GM12878 (cell line): ENCODE results near the gene TMED1. TPM values are rescaled to one million over a fixed set of nuclear protein-coding genes. Genes with fewer than 3 reads are reported as not detected.

ENCODE experiments used
- BCL3 ChIP-seq: IDR thresholded peaks from 2 replicates; pipeline ENCODE4 v1.6.1; 2011; ENCODE audit warnings: borderline replicate concordance, low read depth, mild to moderate bottlenecking, moderate library complexity, low read length; ENCODE audit not compliant: insufficient read depth, poor library complexity, severe bottlenecking
- CEBPB ChIP-seq, 2 experiments: fragments of 150-350 bp in 1 of 2; IDR thresholded peaks; 2 replicates each; pipeline ENCODE4 v1.6.1; 2012 to 2014; ENCODE audit warnings: low read depth in 2 of 2, low read length in 2 of 2, borderline replicate concordance in 1 of 2, inconsistent platforms in 1 of 2
- ELK1 ChIP-seq: IDR thresholded peaks from 2 replicates; pipeline ENCODE4 v1.6.1; 2012; ENCODE audit warnings: low read depth, low read length, improper control_type of control experiment
- FOS ChIP-seq: IDR thresholded peaks from 3 replicates; pipeline ENCODE4 v1.6.1; 2011; ENCODE audit warnings: borderline replicate concordance; ENCODE audit not compliant: insufficient read length; ENCODE audit errors: extremely low read depth
- GATAD2B ChIP-seq: fragments of 450-650 bp; conservative IDR thresholded peaks from 2 replicates; pipeline ENCODE4 v1.6.1; 2017; ENCODE audit warnings: low read depth, mild to moderate bottlenecking, moderate library complexity
- HDAC6 ChIP-seq: fragments of 200-600 bp; sonication (generic); IDR thresholded peaks from one replicate; pipeline ENCODE4 v1.8.0; 2017; ENCODE audit warnings: antibody characterized with exemption; ENCODE audit not compliant: unreplicated experiment
- HDGF ChIP-seq: fragments of 450-650 bp; IDR thresholded peaks from 2 replicates; pipeline ENCODE4 v1.6.1; 2016; ENCODE audit warnings: antibody characterized with exemption
- LARP7 ChIP-seq: fragments of 450-650 bp; IDR thresholded peaks from 2 replicates; pipeline ENCODE4 v1.6.1; 2017; ENCODE audit warnings: mild to moderate bottlenecking
- NR2C2 ChIP-seq: IDR thresholded peaks from 2 replicates; pipeline ENCODE4 v1.6.1; 2011; ENCODE audit warnings: borderline replicate concordance, low read depth; ENCODE audit not compliant: control insufficient read depth, insufficient read length
- PBX3 ChIP-seq: IDR thresholded peaks from 2 replicates; pipeline ENCODE4 v1.6.1; 2011; ENCODE audit warnings: mild to moderate bottlenecking, low read depth, low read length, moderate library complexity; ENCODE audit not compliant: insufficient replicate concordance
- POLR2A ChIP-seq: IDR thresholded peaks from 2 replicates; pipeline ENCODE4 v1.6.1; 2011; ENCODE audit warnings: low read depth, mild to moderate bottlenecking, low read length
- POLR2AphosphoS5 ChIP-seq: IDR thresholded peaks from 2 replicates; pipeline ENCODE4 v1.6.1; 2011; ENCODE audit warnings: mild to moderate bottlenecking, low read length, inconsistent platforms
- REST ChIP-seq: IDR thresholded peaks from 2 replicates; pipeline ENCODE4 v1.6.1; 2012; ENCODE audit warnings: mild to moderate bottlenecking, low read depth, low read length
- SMC3 ChIP-seq: IDR thresholded peaks from 2 replicates; pipeline ENCODE4 v1.6.1; 2011; ENCODE audit warnings: low read length, improper control_type of control experiment, borderline replicate concordance
- SPI1 ChIP-seq: IDR thresholded peaks from 2 replicates; pipeline ENCODE4 v1.6.1; 2011; ENCODE audit warnings: low read depth, mild to moderate bottlenecking, low read length, moderate library complexity, borderline replicate concordance; ENCODE audit not compliant: insufficient read depth
- USF1 ChIP-seq: IDR thresholded peaks from 2 replicates; pipeline ENCODE4 v1.6.1; 2011; ENCODE audit warnings: borderline replicate concordance, low read depth, mild to moderate bottlenecking, moderate library complexity, mixed read lengths, low read length; ENCODE audit not compliant: insufficient read depth; ENCODE audit errors: extremely low read length
- ZBED1 ChIP-seq: IDR thresholded peaks from 2 replicates; pipeline ENCODE4 v1.6.1; 2016; ENCODE audit warnings: borderline replicate concordance
- ZNF217 ChIP-seq: fragments of 450-650 bp; IDR thresholded peaks from 2 replicates; pipeline ENCODE4 v1.6.1; 2017; ENCODE audit warnings: antibody characterized with exemption, mild to moderate bottlenecking
- ZSCAN29 ChIP-seq: fragments of 450-650 bp; IDR thresholded peaks from 2 replicates; pipeline ENCODE4 v1.6.1; 2017; ENCODE audit warnings: mild to moderate bottlenecking, moderate library complexity
- polyA plus RNA-seq, 11 experiments: library from polyadenylated mRNA; depleted of rRNA in 4 of 11; unstranded in 6 of 11; stranded (reverse) in 5 of 11; fragments of >200 nt; fragmentation: Nextera tagmentation in 4 of 11; fragmentation: Illumina TruSeq in 1 of 11; extraction: Ambion mirVana in 4 of 11; extraction: Trizol in 1 of 11; gene quantifications; 1 replicate in 1 of 11; 2 replicates in 10 of 11; pipeline versions ENCODE4 v1.2.1 to v1.2.3, GENCODE V29; 2011 to 2016; ENCODE audit warnings: inconsistent platforms in 2 of 11, missing spikeins in 2 of 11, low read depth in 1 of 11
- total RNA-seq, 4 experiments: library from RNA; depleted of rRNA in 3 of 4; stranded (reverse); fragments of >200 nt in 3 of 4; fragmentation: Illumina TruSeq in 1 of 4; extraction: Trizol in 1 of 4; gene quantifications; 2 replicates each; pipeline versions ENCODE4 v1.2.1 to v1.2.3, GENCODE V29; 2013 to 2021

TMED1 gene
- total and polyA plus RNA-seq, 10 of the 15 experiments (the other 5 are each of a cell fraction or from before 2014, with no cell fraction given), result 0.60 to 23.1 (median 12.3) TPM

GRCh38 chr19:10835754-10836478 lies at the start of gene TMED1 (continued):
- TF ChIP-seq ZNF217 (no peak), POLR2A (peak; percentile 86), LARP7 (peak; percentile 59; the same call in 1 of the 2 replicates), SMC3 (no peak), CEBPB (IDR thresholded peaks at IDR 0.05; ENCODE audit: borderline replicate concordance in 1 of 2, low read depth in 2 of 2, low read length in 2 of 2) (no peak), USF1 (no peak), NR2C2 (no peak), ELK1 (peak; percentile 13; the same call in 1 of the 2 replicates), FOS (no peak), ZSCAN29 (no peak), GATAD2B (peak; percentile 25; the same call in 1 of the 2 replicates), ZBED1 (0 out of 2 replicates have a peak, but pooled peaks have one; percentile 20), REST (no peak), HDAC6 (no peak), PBX3 (peak; percentile 83), BCL3 (peak; percentile 46), SPI1 (no peak), HDGF (peak; percentile 99), POLR2AphosphoS5 (no peak; the same call in none of the 2 replicates)
